Coronary artery (tissue), 2 donors: ENCODE results near the gene SLC7A8.

Source experiments
- DNase-seq: peaks from one replicate; pipeline ENCODE4 v3.0.0-alpha.2; 2017; ENCODE audit warnings: low spot score
- H3K27ac ChIP-seq, 2 donors: fragments of 200-600 bp; sonication (generic); one replicate each; pipeline ENCODE4 v1.5.1; 2016 to 2019
- H3K4me3 ChIP-seq: fragments of 200-600 bp; sonication (generic); 2 replicates; pipeline ENCODE4 v1.5.1; 2016; ENCODE audit warnings: mild to moderate bottlenecking, moderate library complexity
- TF ChIP-seq, protein P1 (sequence below): fragments of 200-600 bp; sonication (generic); IDR thresholded peaks from one replicate; pipeline ENCODE4 v1.5.1; 2019; ENCODE audit warnings: antibody characterized with exemption

SLC7A8 gene

DNA sequence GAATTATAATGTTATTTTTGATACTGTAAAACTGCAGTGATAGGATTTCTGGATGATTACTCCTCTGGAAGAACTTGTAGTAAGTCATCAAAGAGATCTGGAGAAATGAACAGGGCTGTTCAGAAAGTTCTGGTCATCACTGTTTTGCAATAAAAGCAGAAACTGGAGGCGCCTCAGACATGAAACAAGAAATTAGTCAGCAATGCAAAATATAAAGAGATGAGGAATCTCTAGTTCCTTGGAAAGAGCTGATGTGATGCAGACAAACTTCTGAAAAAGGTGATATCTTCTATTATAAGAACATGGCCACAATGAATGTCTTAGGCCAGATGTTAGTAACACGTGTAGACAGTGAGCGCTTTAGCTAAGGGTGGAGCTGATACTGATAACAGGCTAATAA lies 98.0 kb downstream of the SLC7A8 start:
- TF ChIP-seq, protein P1, sequence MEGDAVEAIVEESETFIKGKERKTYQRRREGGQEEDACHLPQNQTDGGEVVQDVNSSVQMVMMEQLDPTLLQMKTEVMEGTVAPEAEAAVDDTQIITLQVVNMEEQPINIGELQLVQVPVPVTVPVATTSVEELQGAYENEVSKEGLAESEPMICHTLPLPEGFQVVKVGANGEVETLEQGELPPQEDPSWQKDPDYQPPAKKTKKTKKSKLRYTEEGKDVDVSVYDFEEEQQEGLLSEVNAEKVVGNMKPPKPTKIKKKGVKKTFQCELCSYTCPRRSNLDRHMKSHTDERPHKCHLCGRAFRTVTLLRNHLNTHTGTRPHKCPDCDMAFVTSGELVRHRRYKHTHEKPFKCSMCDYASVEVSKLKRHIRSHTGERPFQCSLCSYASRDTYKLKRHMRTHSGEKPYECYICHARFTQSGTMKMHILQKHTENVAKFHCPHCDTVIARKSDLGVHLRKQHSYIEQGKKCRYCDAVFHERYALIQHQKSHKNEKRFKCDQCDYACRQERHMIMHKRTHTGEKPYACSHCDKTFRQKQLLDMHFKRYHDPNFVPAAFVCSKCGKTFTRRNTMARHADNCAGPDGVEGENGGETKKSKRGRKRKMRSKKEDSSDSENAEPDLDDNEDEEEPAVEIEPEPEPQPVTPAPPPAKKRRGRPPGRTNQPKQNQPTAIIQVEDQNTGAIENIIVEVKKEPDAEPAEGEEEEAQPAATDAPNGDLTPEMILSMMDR = no peak
- no peak overlapping the region for H3K4me3 ChIP-seq
- no peak overlapping the region for H3K27ac ChIP-seq
- DNase-seq = no peak

DNA sequence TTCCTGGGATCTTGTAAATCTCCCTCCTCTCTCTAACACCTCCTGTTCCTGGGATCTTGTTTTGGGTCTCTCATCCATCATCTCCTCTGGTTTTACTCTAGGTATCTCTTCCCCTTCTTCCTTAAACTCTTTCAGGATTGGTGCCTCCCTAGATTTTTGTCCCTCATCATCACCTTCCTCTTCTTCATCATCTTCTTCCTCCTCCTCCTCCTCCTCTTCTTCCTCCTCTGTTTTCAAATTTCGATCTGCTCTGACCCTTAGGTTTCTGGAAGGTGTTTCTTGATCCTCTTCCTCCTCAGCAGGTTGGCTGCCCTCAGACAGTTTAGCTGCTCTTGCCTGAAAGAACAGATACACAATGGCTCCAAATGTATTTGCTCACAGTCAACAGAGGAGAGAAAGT lies 103.0 kb downstream of the SLC7A8 start:
- TF ChIP-seq, protein P1 = no peak
- no peak for DNase-seq
- H3K4me3 ChIP-seq = no peak overlapping the region
- no peak overlapping the region for H3K27ac ChIP-seq

DNA sequence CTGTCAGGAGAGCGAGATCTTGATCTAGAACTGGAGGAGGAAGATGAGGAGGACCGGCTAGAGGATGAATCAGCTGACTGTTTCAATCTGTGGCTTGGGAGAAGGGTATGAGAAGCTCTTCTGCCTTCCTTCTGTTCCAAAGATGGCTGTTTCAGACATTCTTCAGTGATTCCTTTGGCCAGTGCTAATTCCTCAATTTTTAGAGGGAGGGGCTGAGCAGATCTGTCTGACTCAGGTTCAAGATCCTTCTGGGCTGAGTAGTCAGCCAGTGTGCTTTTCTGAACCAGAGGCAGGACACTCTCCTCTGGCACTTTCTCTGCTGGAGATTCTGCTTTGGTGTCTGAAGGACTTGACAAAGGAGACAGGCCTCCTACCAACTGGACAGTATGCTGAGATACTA lies 103.7 kb downstream of the SLC7A8 start:
- no peak for DNase-seq
- Histone ChIP-seq H3K4me3 (no peak overlapping the region), H3K27ac (peak overlapping the region in 1 of 2 donors; percentile 75)
- TF ChIP-seq, protein P1 = no peak

DNA sequence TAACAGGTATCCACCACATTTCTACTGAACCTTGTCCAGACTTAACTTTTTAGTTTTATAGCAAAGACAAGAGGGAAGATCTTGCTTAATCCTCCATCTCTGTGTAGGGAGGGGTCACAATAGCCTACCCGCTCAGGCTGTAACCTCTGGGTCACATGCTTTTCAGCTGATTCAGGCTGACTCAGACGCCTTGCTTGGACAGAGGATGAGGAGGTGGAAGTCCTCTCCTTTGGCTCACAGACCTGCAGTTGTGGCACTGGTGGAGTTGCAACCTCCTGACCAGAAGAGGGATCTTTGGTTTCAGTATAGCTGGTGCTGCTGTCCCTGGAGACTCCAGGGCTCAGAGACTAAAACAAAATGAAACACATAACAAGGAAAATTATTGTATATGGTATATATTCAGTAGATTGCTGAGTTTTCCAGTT lies 104.8 kb downstream of the SLC7A8 start:
- peak; percentile 84 for DNase-seq
- Histone ChIP-seq H3K4me3 (no peak overlapping the region), H3K27ac (peak overlapping the region; percentile 2 to 75)
- TF ChIP-seq, protein P1 = no peak

DNA sequence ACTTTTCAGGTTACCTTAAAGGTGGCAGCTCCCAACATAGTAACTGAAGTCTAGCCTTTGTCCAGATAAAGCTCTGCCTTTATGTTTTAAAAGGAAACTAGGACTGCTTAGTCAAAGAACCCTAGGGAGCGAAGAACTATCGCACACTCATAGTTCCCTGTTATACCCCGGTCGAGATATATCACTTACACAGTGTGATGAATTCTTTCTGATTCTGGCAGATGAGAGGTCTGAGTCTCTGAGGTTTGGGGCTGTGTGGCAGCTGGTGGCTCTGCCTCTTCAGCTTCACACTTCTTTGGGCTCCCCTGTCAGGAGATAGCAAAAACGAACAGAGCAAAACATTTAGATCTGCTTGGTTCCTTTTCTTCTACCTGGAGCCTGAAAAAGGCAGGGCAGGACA lies 105.5 kb downstream of the SLC7A8 start:
- DNase-seq = no peak
- TF ChIP-seq, protein P1 = no peak
- H3K27ac ChIP-seq = peak overlapping the region; percentile 2 to 75

DNA sequence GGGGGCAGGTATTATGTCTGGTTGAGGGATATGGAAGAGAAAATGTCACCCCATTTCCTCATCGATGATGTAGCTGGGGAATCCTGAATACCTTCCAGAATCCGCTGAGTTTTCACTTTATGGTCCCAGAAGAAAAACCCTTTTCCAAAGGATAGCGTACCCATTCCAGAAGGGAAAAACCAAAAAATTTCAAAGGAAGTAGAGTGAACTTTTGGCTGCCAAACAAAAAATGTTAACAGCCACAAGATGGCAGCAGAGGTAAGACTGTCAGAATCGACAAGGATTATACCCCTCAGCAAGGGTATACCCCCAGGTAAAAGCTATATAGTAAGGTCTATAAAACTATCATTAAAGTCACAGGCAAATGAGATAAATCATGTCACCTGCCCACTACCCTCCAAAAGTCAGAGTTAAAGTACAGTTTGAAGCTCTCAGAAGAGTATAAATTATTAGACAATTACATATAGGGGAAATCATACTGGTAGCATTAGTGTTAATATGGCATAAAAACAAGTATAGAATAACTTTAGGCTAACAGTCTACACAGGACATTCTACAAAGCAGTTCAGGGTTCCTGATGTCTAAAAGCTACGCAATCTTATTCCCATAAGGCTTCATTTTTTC lies 106.6 kb downstream of the SLC7A8 start:
- Histone ChIP-seq H3K27ac (peak overlapping the region in 1 of 2 donors; percentile 3), H3K4me3 (no peak overlapping the region)
- no peak for DNase-seq
- TF ChIP-seq, protein P1 = peak; percentile 45

More for the DNA sequence above, 105.5 kb downstream of the SLC7A8 start:
- H3K4me3 ChIP-seq = no peak overlapping the region
